ENCODE measurements around the gene CES1.
"Not testable (repeated sequence)": the region's sequence is repeated elsewhere in the genome, so short reads cannot be mapped to it uniquely, and the experiment has no call there.

CES1 gene

GRCh38 chr16:55773859-55774549 lies 58.9 kb downstream of the CES1 start:
- Histone ChIP-seq H3K4me3 (replicated peaks; ENCODE audit: low read depth, low read length) (no peak overlapping the region), H3K27me3 (replicated peaks; ENCODE audit: control insufficient read depth, insufficient read depth, low read length) (no peaks in the 10 kb centered on the region), H3K36me3 (ENCODE audit: control insufficient read depth, insufficient read depth, low read length) (no peaks in the 10 kb centered on the region)
- DNase-seq (ENCODE audit: extremely low read depth, insufficient read length), result no peak
- no peak for TF ChIP-seq CTCF (IDR thresholded peaks at IDR 0.05; ENCODE audit: insufficient read depth, low read length, poor library complexity, severe bottlenecking)

GRCh38 chr16:55765161-55765560 lies 67.7 kb downstream of the CES1 start:
- DNase-seq (ENCODE audit: extremely low read depth, insufficient read length), result no peak
- no peak for TF ChIP-seq CTCF (IDR thresholded peaks at IDR 0.05; ENCODE audit: insufficient read depth, low read length, poor library complexity, severe bottlenecking)
- Histone ChIP-seq H3K27me3 (replicated peaks; ENCODE audit: control insufficient read depth, insufficient read depth, low read length) (no peaks in the 10 kb centered on the region), H3K36me3 (ENCODE audit: control insufficient read depth, insufficient read depth, low read length) (no peaks in the 10 kb centered on the region), H3K4me3 (replicated peaks; ENCODE audit: low read depth, low read length) (no peak overlapping the region)

- TF ChIP-seq CTCF (IDR thresholded peaks at IDR 0.05; ENCODE audit: insufficient read depth, low read length, poor library complexity, severe bottlenecking), result no peak
- Histone ChIP-seq H3K36me3 (ENCODE audit: control insufficient read depth, insufficient read depth, low read length) (no peaks in the 10 kb centered on the region), H3K4me3 (replicated peaks; ENCODE audit: low read depth, low read length) (no peak overlapping the region), H3K27me3 (replicated peaks; ENCODE audit: control insufficient read depth, insufficient read depth, low read length) (no peaks in the 10 kb centered on the region)
- DNase-seq (ENCODE audit: extremely low read depth, insufficient read length), result no peak
Observed at GRCh38 chr16:55760310-55761001, 72.4 kb downstream of the CES1 start.

- H3K27me3 ChIP-seq (replicated peaks; ENCODE audit: control insufficient read depth, insufficient read depth, low read length); H3K36me3 ChIP-seq (ENCODE audit: control insufficient read depth, insufficient read depth, low read length); H3K4me3 ChIP-seq (replicated peaks; ENCODE audit: low read depth, low read length); DNase-seq (ENCODE audit: extremely low read depth, insufficient read length): not testable (repeated sequence)
Observed at GRCh38 chr16:55759965-55760309, 73.0 kb downstream of the CES1 start.

- not testable (repeated sequence) for H3K36me3 ChIP-seq (ENCODE audit: control insufficient read depth, insufficient read depth, low read length); H3K4me3 ChIP-seq (replicated peaks; ENCODE audit: low read depth, low read length); H3K27me3 ChIP-seq (replicated peaks; ENCODE audit: control insufficient read depth, insufficient read depth, low read length); DNase-seq (ENCODE audit: extremely low read depth, insufficient read length)
Observed at GRCh38 chr16:55757595-55758527, 75.0 kb downstream of the CES1 start.

GRCh38 chr16:55756963-55757362 lies 75.9 kb downstream of the CES1 start:
- no peak for TF ChIP-seq CTCF (IDR thresholded peaks at IDR 0.05; ENCODE audit: insufficient read depth, low read length, poor library complexity, severe bottlenecking)
- no peaks in the 10 kb centered on the region for H3K27me3 ChIP-seq (replicated peaks; ENCODE audit: control insufficient read depth, insufficient read depth, low read length)
- H3K36me3 ChIP-seq (ENCODE audit: control insufficient read depth, insufficient read depth, low read length), result no peaks in the 10 kb centered on the region
- H3K4me3 ChIP-seq (replicated peaks; ENCODE audit: low read depth, low read length), result no peak overlapping the region
- no peak for DNase-seq (ENCODE audit: extremely low read depth, insufficient read length)

Measured in GM06990 (cell line).